ENCODE measurements around the gene TMTC2.

Gene TMTC2

DNA sequence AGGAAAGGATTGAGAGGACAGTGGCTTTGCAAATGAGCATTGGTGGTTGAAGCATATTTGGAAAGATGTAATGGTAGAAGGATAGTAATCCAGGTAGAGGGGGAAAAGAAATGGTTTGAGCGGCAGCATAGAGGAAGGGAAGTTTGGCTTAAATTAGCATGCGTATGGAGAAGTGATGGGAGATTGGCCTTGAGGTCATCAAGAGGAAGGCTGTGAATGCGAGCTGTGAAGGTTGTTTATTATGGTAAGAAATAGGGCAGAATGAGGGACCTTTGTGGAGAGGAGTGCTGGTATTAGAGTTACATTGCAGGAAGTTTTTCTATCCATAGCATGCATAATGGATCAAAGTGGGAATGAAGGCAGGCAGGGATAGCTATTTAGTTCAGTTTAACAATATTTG lies 162.1 kb downstream of the TMTC2 start:
- Histone ChIP-seq H3K9ac (ENCODE audit: low read length) (no peak overlapping the region), H3K4me3 (ENCODE audit: low read length) (no peak overlapping the region), H3K36me3 (ENCODE audit: control insufficient read depth, insufficient read depth, low read length, severe bottlenecking) (no peaks in the 10 kb centered on the region), H3K4me1 (ENCODE audit: control insufficient read depth, insufficient read depth, low read length) (no peaks in the 10 kb centered on the region), H3K27me3 (replicated peaks; ENCODE audit: control insufficient read depth, insufficient read depth, low read length) (no peaks in the 10 kb centered on the region), H3K9me3 (ENCODE audit: control insufficient read depth, low read length) (no peaks in the 10 kb centered on the region)
- no peak for DNase-seq (ENCODE audit: low read depth)

DNA sequence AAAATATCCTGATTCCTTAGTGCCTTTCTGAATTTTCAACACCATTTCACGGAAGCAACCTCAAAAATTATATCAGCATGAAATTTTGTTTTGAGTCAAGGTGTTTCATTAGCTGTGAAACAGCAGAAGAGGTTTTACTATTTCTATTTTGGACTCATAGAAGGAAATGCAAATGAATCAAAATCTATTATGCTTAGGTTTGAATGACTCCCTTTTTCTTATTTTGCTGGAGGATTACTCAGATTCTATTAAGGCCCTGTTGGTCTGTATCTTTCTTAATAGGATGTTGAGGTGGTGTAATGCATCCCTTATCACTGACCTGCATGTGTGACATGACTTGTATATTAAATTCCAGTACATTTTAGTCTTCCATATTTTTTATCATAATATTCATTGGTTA lies 165.8 kb downstream of the TMTC2 start:
- Histone ChIP-seq H3K4me3 (ENCODE audit: low read length) (no peak overlapping the region), H3K4me1 (ENCODE audit: control insufficient read depth, insufficient read depth, low read length) (no peaks in the 10 kb centered on the region), H3K27me3 (replicated peaks; ENCODE audit: control insufficient read depth, insufficient read depth, low read length) (no peaks in the 10 kb centered on the region), H3K36me3 (ENCODE audit: control insufficient read depth, insufficient read depth, low read length, severe bottlenecking) (no peaks in the 10 kb centered on the region), H3K9ac (ENCODE audit: low read length) (no peak overlapping the region), H3K9me3 (ENCODE audit: control insufficient read depth, low read length) (no peaks in the 10 kb centered on the region)
- DNase-seq (ENCODE audit: low read depth): no peak

DNA sequence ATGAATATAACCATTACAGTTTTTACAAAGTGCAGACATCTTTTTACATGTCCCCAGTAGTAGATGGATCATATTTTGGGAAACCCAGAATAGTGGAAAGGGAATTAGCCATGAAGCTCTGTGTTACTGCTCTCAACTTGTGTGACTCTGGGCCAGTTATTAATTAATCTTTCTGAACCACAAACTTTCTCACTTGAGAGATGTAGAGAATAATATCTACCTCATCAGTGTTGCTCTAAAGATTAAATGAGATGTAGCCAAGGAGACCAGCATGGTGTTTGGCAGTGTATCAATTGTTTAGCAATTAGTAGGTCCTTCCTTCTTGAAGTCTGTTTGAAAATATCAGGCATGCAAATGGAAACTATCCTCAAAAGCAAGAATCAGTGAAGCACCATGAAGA lies 169.2 kb downstream of the TMTC2 start:
- Histone ChIP-seq H3K36me3 (ENCODE audit: control insufficient read depth, insufficient read depth, low read length, severe bottlenecking) (no peaks in the 10 kb centered on the region), H3K4me3 (ENCODE audit: low read length) (no peak overlapping the region), H3K9me3 (ENCODE audit: control insufficient read depth, low read length) (no peaks in the 10 kb centered on the region), H3K27me3 (replicated peaks; ENCODE audit: control insufficient read depth, insufficient read depth, low read length) (no peaks in the 10 kb centered on the region), H3K4me1 (ENCODE audit: control insufficient read depth, insufficient read depth, low read length) (no peaks in the 10 kb centered on the region), H3K9ac (ENCODE audit: low read length) (no peak overlapping the region)
- DNase-seq (ENCODE audit: low read depth): no peak

DNA sequence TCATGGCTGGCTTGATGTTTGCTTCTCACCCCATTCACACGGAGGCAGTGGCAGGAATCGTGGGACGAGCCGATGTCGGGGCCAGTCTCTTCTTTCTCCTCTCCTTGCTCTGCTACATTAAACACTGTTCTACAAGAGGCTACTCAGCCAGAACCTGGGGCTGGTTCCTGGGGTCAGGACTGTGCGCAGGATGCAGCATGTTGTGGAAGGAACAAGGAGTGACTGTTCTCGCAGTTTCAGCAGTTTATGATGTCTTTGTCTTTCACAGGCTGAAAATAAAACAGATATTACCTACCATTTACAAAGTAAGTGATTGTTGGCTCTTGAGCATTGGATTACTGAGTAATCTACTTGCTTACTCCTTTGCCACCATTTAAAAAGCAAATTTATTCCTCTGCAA lies 170.6 kb downstream of the TMTC2 start:
- DNase-seq (ENCODE audit: low read depth): no peak
- H3K4me3 ChIP-seq (ENCODE audit: low read length): no peak overlapping the region
- H3K27me3 ChIP-seq (replicated peaks; ENCODE audit: control insufficient read depth, insufficient read depth, low read length): no peaks in the 10 kb centered on the region
- H3K9me3 ChIP-seq (ENCODE audit: control insufficient read depth, low read length): no peaks in the 10 kb centered on the region
- H3K36me3 ChIP-seq (ENCODE audit: control insufficient read depth, insufficient read depth, low read length, severe bottlenecking): no peaks in the 10 kb centered on the region
- no peak overlapping the region for H3K9ac ChIP-seq (ENCODE audit: low read length)
- peaks cover 9% of the 10 kb centered on the region for H3K4me1 ChIP-seq (ENCODE audit: control insufficient read depth, insufficient read depth, low read length)

DNA sequence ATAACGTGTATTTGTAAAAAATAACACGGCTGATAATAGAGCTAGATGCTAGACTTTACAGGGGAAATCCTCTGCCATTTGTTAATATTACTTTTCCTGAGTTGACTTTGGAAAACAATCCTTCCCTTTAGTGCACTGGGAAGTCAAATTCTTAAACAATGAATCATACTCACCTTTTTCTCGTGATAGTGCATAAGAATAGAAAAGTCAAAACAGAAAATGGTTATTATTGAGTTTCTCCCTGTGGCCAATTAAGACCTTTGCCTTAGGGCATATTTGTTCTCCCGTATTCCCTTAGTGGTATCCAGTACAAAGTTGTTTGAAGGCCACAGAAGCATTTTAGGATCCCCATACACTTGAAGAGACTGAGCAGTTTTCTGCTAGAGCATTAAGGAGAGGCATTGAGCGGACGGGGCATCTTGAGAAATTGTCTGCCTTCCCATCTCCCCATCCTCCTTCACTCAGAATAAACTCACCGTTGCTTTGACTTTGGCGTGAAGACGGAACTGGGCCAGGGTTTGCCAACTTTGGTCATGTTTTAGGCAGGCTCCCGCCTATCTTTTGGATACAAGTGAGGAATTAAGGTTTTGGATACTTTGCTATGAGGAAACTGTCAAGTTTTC lies 171.3 kb downstream of the TMTC2 start:
- H3K27me3 ChIP-seq (replicated peaks; ENCODE audit: control insufficient read depth, insufficient read depth, low read length): no peaks in the 10 kb centered on the region
- H3K9ac ChIP-seq (ENCODE audit: low read length): no peak overlapping the region
- H3K36me3 ChIP-seq (ENCODE audit: control insufficient read depth, insufficient read depth, low read length, severe bottlenecking): no peaks in the 10 kb centered on the region
- H3K9me3 ChIP-seq (ENCODE audit: control insufficient read depth, low read length): no peaks in the 10 kb centered on the region
- H3K4me3 ChIP-seq (ENCODE audit: low read length): no peak overlapping the region
- H3K4me1 ChIP-seq (ENCODE audit: control insufficient read depth, insufficient read depth, low read length): peaks cover 12% of the 10 kb centered on the region
- DNase-seq (ENCODE audit: low read depth): no peak

DNA sequence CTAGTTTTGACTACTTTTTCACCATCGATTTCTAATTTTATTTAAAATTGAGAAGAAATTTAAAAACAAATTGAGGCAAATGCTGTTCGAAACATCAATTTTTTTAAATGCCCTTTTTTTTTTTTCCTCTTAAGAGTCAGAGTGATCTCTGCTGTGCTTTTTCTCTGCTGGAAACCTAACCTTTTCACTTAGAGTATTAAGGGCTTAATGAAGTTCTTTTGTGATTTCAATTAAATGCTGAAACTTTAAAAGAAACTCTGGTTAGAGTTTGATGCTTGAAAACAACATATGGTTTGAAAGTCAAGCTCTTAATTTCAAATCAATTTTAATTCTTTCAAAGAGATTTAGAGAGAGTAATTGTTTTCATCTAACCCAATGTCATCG lies 171.8 kb downstream of the TMTC2 start:
- Histone ChIP-seq H3K27me3 (replicated peaks; ENCODE audit: control insufficient read depth, insufficient read depth, low read length) (no peaks in the 10 kb centered on the region), H3K9ac (ENCODE audit: low read length) (no peak overlapping the region), H3K9me3 (ENCODE audit: control insufficient read depth, low read length) (no peaks in the 10 kb centered on the region), H3K4me1 (ENCODE audit: control insufficient read depth, insufficient read depth, low read length) (peaks cover 12% of the 10 kb centered on the region), H3K4me3 (ENCODE audit: low read length) (no peak overlapping the region), H3K36me3 (ENCODE audit: control insufficient read depth, insufficient read depth, low read length, severe bottlenecking) (no peaks in the 10 kb centered on the region)
- no peak for DNase-seq (ENCODE audit: low read depth)

DNA sequence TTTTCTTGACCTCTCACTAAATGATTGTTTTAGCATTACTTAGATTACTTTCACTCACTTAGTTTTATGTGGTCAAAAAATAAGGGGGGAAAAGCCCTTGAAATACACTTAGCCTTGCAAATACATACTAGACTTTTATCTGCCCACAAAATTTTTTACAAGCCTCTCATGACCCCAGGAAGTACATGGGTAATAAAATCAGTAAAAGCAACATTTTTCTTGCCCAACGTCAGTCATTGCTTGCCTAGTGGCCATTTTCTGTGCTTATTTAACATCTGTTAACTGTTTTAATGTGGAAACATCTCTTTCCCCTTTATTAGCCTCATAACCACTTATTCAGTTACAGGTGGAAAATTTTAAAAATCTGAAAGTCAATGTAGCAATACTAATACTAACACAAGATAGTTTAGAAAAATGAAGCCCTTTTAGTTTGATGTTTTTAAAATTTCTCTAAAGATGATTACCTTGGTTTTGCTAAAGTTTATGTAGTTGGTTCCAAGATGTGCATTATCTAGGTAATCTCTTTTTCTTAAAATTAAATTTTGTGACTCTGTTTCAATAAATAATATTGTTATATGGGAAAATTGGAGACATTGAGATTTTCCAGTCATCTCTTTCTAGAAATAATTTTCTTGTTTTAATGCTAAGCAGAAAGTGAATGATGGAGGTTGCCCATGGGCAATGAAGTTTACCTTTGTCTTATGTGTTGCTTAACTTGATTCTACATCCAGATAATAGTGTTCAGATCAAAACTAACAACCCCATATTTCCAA lies 175.5 kb downstream of the TMTC2 start:
- no peaks in the 10 kb centered on the region for H3K36me3 ChIP-seq (ENCODE audit: control insufficient read depth, insufficient read depth, low read length, severe bottlenecking)
- H3K9me3 ChIP-seq (ENCODE audit: control insufficient read depth, low read length): no peaks in the 10 kb centered on the region
- H3K27me3 ChIP-seq (replicated peaks; ENCODE audit: control insufficient read depth, insufficient read depth, low read length): no peaks in the 10 kb centered on the region
- no peak overlapping the region for H3K4me3 ChIP-seq (ENCODE audit: low read length)
- DNase-seq (ENCODE audit: low read depth): peak; percentile 24
- no peak overlapping the region for H3K9ac ChIP-seq (ENCODE audit: low read length)
- H3K4me1 ChIP-seq (ENCODE audit: control insufficient read depth, insufficient read depth, low read length): peaks cover 12% of the 10 kb centered on the region

DNA sequence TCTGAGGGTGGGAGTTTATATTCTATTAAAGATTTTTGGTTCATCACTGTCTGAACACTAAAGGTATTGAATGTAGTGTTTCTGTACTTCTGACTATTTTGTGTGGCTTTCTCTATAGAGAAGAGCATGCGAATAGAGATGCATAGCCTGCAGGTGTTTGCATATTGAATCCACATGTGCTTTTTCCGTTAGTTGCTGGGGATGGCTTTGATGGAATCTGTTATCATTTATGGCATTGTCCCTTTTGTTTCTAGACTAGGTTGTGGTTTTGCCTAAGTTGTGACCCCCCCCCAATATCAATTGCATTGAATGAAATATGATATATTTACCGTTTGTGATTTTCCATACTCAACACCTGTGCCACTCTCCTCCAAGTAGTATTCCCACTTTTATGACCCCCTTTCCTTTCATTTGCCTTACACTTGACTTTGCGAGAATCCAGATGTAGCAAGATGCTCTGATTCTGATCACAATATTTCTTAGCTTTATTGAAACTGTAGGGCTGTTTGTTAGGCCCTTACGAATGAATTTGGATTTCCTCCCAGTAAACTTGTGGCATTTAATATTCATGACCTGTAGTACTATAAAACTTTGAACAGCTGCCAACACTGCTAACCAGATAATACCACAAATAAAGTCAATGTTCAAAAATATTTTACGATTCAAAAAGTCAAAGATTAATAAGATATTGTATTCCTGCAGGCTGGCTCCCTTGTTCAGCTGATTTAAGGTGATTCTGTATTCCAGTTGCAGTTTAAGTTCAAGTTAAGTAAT lies 176.4 kb downstream of the TMTC2 start:
- H3K9ac ChIP-seq (ENCODE audit: low read length): no peak overlapping the region
- no peak for DNase-seq (ENCODE audit: low read depth)
- no peaks in the 10 kb centered on the region for H3K27me3 ChIP-seq (replicated peaks; ENCODE audit: control insufficient read depth, insufficient read depth, low read length)
- H3K4me1 ChIP-seq (ENCODE audit: control insufficient read depth, insufficient read depth, low read length): peaks cover 15% of the 10 kb centered on the region
- no peaks in the 10 kb centered on the region for H3K9me3 ChIP-seq (ENCODE audit: control insufficient read depth, low read length)
- H3K36me3 ChIP-seq (ENCODE audit: control insufficient read depth, insufficient read depth, low read length, severe bottlenecking): no peaks in the 10 kb centered on the region
- no peak overlapping the region for H3K4me3 ChIP-seq (ENCODE audit: low read length)

DNA sequence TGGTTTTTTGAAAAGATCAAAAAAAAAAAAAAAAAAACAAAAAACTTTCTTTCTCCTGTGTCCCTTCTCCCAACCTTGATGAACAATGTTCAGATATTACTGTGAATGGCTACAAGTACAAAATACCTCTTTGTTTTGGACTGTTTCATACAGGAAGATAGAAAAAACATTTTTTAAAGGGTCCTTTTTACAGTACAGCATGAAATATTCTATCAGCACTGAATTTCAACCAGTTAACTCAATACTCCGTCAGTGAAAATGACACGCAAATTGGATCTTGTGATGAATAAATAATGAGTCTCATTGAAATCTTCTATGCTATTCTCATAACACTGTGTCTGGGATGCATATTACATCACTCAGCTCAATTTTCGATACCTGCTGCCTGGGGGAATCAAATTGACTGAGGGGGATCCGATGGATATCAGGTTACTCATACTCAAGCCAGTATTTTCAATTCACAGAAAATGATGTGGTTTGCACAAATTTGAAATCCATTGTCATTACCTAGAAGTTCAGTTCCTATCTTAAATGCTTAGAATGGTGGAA lies 179.6 kb downstream of the TMTC2 start:
- no peak overlapping the region for H3K9ac ChIP-seq (ENCODE audit: low read length)
- peaks cover 16% of the 10 kb centered on the region for H3K4me1 ChIP-seq (ENCODE audit: control insufficient read depth, insufficient read depth, low read length)
- no peak for DNase-seq (ENCODE audit: low read depth)
- H3K4me3 ChIP-seq (ENCODE audit: low read length): no peak overlapping the region
- H3K36me3 ChIP-seq (ENCODE audit: control insufficient read depth, insufficient read depth, low read length, severe bottlenecking): no peaks in the 10 kb centered on the region
- H3K9me3 ChIP-seq (ENCODE audit: control insufficient read depth, low read length): no peaks in the 10 kb centered on the region
- no peaks in the 10 kb centered on the region for H3K27me3 ChIP-seq (replicated peaks; ENCODE audit: control insufficient read depth, insufficient read depth, low read length)

DNA sequence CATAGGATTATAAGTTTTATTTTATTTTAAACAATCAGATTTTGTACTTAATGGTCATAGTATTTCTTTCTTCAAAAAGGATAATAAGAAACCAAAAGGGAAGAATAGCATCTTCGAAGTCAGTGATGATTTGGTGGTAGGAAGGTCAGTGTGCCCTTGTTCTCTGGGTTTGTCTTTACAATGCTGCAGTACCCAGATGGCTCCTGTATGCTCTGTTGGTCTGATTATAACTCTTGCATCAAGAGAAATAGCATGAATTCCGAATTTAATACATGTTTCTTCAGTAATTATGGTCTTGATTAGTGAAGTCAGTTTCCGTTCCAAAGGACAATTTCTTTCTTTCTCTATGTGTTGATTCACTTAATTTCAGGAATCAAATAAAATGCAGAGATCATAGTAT lies 180.2 kb downstream of the TMTC2 start:
- no peak for DNase-seq (ENCODE audit: low read depth)
- Histone ChIP-seq H3K4me1 (ENCODE audit: control insufficient read depth, insufficient read depth, low read length) (peaks cover 11% of the 10 kb centered on the region), H3K4me3 (ENCODE audit: low read length) (no peak overlapping the region), H3K27me3 (replicated peaks; ENCODE audit: control insufficient read depth, insufficient read depth, low read length) (no peaks in the 10 kb centered on the region), H3K9me3 (ENCODE audit: control insufficient read depth, low read length) (no peaks in the 10 kb centered on the region), H3K36me3 (ENCODE audit: control insufficient read depth, insufficient read depth, low read length, severe bottlenecking) (no peaks in the 10 kb centered on the region), H3K9ac (ENCODE audit: low read length) (no peak overlapping the region)

DNA sequence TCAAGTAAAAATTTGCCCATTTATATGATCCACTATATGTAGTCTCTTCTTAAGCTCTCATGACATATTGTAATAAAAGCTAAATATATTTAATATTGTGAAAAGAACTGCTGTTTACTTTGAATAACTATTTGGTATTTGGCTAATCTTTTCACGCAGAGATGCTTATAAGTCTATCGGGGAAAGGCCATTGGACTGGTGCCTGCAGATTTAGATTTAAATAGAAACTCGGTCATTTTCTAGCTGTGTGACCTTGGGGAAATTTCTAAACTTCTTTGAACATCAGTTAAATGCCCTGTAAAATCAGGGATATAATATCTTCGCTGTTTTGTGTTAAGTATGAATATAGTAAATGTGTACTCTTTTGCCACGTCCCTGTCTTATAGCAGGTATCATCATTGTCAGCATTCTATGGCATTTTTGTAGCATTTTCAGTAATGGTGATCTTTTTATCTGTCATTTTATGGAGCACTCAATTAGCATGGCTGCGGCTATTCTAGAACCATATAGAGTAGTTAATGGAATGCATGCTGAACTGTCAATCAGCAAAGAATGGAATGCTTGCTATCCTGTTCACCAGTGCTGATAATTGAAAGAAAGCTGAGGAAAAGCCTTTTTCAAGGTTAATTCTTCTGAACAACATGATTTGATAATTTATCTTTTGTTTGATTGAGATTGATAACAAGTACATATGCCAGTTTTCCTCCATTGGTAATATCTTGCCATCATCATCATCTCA lies 181.2 kb downstream of the TMTC2 start:
- Histone ChIP-seq H3K27me3 (replicated peaks; ENCODE audit: control insufficient read depth, insufficient read depth, low read length) (no peaks in the 10 kb centered on the region), H3K4me3 (ENCODE audit: low read length) (no peak overlapping the region)

More for the DNA sequence above, 181.2 kb downstream of the TMTC2 start:
- H3K9ac ChIP-seq (ENCODE audit: low read length): no peak overlapping the region
- H3K36me3 ChIP-seq (ENCODE audit: control insufficient read depth, insufficient read depth, low read length, severe bottlenecking): no peaks in the 10 kb centered on the region
- peaks cover 4% of the 10 kb centered on the region for H3K4me1 ChIP-seq (ENCODE audit: control insufficient read depth, insufficient read depth, low read length)
- no peak for DNase-seq (ENCODE audit: low read depth)
- H3K9me3 ChIP-seq (ENCODE audit: control insufficient read depth, low read length): no peaks in the 10 kb centered on the region
